GM19455 (cell line): ENCODE measurements around the gene UNC45A.

Experiments used
- ATAC-seq: cut with Tn5 transposase; IDR thresholded peaks from one replicate; pipeline ENCODE4 v1.9.1; 2021; ENCODE audit not compliant: unreplicated experiment

Gene UNC45A

DNA sequence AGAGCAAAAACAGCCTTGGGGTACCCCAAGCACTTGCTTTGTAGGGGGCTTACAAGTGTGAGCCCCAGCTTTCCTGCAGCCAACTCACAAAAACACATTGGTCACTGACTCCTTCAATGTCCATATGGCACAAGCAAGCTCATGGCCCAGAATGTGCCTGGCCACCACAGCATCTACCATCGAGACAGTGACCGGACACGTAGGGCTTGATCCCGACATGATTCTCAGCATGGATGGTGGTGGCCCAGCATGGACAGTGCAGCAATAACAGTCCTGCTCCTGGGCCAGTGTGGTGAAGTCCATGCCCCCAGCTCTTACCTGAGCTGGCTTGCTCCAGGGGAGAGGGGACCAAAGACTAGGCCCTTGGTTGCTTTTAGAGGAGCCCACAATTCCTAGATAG, 6.0 kb downstream of the UNC45A start:
- no peak for ATAC-seq

DNA sequence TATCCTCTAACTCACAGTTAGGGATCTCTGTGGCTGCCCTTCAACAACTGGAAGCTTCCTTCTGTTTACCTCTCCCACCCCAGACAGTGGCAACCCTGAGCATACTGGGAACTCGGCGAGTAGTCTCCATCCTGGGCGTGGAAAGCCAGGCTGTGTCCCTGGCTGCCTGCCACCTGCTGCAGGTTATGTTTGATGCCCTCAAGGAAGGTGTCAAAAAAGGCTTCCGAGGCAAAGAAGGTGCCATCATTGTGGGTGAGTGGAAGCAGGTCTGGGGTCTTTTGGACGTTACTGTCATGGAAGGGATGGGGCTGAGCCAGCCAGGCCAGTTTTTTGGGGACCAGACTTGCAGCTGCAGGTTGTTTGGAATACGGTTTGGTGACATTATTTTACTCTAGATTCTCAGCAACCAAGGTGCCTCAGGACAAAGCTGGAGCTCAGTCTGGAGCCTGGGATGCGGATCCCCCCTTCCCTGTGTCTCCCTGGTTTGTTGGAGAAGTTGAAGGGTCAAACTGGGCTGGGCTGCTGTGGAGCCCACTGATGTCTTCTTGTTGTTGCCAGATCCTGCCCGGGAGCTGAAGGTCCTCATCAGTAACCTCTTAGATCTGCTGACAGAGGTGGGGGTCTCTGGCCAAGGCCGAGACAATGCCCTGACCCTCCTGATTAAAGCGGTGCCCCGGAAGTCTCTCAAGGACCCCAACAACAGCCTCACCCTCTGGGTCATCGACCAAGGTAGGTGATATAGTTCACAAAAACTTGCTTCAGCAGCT, 7.5 kb downstream of the UNC45A start:
- no peak for ATAC-seq

DNA sequence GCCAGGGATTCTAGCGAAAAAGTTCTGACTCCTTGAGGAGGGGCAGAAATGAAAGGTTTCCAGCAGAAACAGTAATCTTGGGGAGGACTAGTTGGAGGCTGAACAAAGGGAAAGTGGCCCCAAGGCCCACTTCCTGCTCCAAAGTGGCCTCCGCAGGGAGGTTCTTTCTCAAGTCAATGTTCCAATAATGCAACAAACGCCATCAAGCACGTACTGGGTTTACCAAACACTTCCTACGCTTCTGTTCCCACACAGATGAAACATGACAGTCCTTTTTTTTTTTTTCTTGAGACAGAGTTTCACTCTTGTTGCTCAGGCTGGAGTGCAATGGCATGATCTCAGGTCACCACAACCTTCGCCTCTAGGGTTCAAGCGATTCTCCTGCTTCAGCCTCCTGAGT, 10.0 kb downstream of the UNC45A start:
- ATAC-seq: no peak

DNA sequence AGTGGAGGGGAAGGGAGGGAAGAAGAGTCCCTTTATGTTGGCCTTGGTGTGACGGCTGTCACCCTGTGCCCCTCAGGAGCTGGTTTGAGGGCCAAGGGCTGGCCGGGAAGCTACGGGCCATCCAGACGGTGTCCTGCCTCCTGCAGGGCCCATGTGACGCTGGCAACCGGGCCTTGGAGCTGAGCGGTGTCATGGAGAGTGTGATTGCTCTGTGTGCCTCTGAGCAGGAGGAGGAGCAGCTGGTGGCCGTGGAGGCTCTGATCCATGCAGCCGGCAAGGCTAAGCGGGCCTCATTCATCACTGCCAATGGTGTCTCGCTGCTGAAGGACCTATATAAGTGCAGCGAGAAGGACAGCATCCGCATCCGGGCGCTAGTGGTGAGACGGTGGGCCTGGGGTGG, 11.5 kb downstream of the UNC45A start:
- ATAC-seq: no peak

DNA sequence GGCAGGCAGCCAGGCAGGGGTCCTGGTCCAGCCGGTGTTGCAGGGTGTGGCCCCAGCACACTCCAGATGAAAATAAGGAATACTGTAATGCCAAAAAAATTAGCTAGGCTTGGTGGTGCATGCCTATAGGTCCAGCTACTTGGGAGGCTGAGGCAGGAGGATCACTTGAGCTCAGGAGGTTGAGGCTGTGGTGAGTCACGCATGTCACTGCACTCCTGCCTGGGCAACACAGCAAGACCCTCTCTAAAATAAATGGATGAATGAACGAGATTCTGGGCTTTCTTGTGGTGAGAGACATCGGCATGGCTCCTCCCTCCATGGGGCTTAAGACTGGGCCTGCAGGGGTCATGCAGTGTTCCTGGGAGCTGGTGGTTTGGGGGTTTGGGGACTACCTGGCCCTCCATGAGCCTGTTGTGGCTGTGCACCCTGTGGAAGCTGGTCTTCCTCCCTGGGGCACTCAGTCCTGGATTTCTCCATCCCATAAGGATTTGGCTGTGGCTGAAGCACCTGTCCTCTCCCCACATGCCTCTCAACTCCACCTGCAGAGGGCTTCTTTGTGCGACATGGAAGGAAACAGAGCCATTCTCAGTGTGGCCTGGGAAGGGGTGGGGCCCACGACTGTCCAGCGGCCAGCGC, 12.0 kb downstream of the UNC45A start:
- no peak for ATAC-seq

DNA sequence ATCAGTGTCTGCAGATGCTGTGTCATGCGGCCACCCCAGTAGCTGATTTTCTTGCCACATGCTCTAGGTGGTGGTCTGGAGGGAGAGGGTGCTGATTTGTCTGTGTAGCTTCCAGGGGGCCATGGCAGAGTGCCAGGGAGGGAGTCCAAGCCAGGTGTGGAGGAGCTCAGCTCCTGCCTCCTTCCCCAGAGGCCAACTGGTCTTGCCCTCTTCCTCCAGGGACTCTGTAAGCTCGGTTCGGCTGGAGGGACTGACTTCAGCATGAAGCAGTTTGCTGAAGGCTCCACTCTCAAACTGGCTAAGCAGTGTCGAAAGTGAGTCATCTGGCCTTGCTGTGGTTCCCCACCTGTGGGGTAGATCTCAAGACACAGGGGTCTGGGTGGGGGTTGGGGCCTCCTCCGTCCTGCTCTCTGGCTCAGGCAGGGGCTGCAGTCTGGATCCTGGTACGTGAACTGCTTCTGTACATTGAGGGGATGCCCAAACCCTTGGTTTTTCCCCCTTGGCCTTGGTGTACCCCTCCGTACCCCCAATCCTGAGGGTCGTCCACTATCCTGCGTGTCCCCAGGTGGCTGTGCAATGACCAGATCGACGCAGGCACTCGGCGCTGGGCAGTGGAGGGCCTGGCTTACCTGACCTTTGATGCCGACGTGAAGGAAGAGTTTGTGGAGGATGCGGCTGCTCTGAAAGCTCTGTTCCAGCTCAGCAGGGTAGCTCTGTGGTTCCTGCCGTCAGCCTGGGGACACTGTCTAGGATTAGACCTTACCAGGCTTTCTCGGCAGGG, 12.7 kb downstream of the UNC45A start:
- ATAC-seq: no peak

DNA sequence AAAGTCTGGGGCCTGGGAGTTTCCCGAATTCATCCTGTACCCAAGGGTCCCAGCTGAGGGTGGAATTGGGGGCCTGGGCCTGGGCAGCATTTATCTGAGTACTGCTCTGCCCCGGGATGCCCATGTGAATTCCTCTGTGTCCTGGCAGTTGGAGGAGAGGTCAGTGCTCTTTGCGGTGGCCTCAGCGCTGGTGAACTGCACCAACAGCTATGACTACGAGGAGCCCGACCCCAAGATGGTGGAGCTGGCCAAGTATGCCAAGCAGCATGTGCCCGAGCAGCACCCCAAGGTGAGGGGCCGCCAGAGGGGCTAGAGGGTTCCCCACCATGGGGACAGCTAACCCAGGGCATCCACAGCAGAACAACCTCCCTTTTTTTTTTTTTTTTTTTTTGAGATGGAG, 13.4 kb downstream of the UNC45A start:
- ATAC-seq: no peak

DNA sequence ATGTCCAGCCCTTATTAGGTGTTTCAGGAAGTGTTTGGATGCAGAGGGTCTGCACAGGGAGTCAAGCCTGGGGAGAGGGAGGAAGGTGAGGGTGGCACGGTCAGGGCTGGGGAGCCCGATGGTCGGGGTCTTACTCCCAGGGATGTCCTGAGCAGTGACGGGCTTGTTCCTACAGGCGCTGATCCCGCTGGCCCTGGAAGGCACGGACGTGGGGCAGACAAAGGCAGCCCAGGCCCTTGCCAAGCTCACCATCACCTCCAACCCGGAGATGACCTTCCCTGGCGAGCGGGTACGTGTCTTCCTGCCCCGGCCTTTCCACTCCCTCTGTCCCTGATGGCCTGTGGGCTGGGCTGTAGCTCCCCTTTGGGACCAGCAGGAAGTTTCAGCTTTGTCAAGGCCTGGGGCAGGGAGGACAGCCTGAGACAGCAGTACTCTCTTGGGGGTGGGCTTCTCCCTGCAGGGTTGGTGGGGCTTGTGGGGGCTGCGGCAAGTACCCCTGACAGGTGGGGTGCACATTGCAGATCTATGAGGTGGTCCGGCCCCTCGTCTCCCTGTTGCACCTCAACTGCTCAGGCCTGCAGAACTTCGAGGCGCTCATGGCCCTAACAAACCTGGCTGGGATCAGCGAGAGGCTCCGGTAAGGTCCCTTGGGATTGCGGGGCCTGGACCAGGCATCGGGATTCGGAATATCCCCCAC, 15.0 kb downstream of the UNC45A start:
- ATAC-seq: no peak

DNA sequence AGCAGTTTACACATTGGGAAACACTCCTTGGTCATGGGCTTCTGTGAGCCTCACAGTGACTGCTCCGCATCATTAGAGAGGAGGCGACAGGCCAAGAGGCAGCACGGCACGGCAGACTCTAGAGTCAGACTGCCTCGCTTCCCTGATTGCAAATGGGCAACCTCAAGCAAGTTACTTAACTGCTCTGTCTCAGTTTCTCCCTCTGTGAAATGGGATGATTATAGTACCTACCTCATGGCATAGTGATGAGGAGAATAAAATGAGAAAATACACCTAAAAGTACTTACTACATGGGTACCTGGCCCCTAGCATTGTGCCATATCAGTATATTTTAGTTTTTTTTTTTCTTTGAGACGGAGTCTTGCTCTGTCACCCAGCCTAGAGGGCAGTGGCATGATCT, 15.6 kb downstream of the UNC45A start:
- ATAC-seq: no peak

DNA sequence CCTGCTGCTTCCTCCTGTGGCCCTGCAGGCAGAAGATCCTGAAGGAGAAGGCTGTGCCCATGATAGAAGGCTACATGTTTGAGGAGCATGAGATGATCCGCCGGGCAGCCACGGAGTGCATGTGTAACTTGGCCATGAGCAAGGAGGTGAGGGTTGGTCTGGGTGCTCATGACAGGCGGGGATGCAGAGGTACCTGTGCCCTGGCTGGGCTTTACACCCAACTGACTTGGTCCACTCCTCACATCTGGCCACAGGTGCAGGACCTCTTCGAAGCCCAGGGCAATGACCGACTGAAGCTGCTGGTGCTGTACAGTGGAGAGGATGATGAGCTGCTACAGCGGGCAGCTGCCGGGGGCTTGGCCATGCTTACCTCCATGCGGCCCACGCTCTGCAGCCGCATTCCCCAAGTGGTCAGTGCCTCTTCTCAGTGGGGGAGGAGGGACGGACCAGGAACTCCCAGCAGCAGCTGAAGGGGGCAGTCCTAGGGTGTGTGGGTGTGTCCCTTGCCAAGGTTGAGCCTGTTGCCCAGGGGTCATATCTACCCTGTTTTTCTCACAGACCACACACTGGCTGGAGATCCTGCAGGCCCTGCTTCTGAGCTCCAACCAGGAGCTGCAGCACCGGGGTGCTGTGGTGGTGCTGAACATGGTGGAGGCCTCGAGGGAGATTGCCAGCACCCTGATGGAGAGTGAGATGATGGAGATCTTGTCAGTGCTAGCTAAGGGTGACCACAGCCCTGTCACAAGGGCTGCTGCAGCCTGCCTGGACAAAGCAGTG, 18.0 kb downstream of the UNC45A start:
- no peak for ATAC-seq

DNA sequence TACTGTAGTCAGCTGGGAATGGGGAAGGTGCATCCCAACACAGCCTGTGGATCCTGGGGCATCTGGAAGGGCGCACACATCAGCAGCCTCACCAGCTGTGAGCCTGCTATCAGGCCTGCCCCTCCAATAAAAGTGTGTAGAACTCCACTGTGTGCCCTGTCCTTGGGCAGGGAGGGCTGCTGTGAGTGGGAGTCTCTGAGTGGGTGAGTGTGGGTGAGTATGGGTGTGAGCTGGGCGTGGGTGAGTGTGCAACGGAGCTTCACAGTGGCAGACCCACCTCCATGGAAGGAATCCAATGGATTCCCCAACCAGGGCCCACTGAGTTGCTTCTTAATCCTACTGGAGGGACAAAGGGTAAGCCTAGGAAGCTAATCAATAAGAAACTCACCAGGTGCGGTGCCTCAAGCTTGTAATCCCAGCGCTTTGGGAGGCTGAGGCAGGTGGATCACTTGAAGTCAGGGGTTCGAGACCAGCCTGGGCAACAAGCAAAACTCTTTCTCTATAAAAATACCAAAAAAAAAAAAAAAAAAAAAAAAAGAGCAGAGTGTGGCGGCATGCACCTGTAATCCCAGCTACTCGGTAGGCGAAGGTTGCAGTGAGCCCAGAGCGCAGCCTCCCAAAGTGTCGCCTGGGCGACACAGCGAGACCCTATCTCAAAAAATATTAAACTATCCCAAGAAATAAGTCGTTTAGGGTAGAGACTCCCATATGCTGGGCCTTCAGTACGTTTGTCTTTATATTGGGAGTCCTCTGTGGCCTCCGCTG, 19.0 kb downstream of the UNC45A start:
- ATAC-seq: no peak

DNA sequence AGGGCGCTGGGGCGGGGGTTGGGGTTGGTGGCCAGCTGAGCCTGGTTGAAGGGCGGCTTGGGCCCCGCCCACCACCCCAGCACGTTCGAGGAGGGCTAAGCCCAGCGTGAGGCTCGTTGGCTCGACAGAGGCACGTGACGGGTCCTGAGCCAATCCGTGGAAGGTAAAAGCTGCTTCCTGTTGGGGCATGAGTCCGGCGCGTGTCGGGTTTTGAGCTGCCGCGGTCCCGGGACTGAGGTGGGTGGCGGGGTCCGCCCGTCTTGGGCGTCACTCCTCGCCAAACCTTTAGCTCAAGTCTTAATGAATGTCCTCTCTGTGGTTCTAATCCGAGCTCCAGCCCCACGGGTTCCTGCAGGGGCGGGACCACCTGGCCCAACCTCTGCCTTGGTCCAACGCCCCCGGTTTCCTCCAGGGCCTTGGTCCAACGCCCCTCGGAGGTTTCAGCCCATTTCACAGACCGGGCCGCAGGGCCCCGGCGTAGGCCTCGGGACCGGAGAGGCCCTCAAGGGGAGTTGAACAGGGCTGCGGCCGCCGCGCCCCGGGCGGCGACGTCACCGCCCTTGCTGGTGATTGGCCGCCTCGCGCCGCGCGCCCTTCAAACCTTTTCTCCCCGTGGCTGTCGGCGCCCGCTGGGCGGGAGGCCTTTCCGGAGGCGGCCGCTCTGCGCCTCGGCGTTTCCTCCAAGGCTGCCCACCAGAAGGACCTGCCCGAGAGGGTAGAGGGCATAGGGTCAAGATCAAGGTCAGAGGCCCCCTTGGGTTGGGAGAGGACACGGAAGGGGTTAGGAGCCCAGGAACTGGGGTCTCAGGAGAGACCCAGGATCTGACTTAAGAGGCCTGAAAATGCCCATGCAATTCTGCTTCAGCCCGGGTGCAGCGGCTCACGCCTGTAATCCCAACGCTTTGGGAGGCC, 19.9 kb downstream of the UNC45A start, which contains the start of gene RCCD1:
RCCD1 (plus strand) TSS at position 173 of the 912 bp plus-strand sequence. CDS start 1,851 bp downstream, outside the sequence.
- peak; percentile 91 for ATAC-seq

DNA sequence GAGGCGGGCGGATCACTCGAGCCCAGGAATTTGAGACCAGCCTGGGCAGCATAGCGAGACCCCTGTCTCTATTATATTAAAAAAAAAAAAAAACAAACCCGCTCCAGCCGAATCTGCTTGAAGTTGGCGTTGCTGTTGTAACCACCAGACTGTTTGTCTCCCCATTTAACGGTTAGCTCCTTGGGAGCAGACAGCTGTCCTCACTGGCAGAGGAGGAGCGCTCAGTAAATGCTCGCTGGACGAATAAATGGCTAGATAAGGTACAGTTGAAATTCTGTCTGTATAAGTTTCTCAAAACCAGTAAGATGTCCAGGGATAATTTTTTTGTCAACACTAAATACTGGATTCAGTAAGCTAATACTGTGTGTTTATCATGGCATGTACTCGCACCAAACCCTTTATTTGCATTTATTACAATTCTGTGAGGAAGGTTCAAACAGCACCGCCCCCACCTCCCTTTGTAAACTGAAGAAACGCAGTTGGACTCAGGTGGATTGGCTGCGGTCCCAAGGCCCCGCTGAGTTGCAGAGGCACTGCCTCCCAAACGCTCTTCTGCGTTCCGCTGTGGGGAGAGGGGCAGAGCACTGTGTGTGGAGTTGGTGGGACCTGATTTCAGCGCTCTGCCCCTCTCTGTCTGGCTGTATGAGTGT, 20.7 kb downstream of the UNC45A start:
- ATAC-seq: no peak

DNA sequence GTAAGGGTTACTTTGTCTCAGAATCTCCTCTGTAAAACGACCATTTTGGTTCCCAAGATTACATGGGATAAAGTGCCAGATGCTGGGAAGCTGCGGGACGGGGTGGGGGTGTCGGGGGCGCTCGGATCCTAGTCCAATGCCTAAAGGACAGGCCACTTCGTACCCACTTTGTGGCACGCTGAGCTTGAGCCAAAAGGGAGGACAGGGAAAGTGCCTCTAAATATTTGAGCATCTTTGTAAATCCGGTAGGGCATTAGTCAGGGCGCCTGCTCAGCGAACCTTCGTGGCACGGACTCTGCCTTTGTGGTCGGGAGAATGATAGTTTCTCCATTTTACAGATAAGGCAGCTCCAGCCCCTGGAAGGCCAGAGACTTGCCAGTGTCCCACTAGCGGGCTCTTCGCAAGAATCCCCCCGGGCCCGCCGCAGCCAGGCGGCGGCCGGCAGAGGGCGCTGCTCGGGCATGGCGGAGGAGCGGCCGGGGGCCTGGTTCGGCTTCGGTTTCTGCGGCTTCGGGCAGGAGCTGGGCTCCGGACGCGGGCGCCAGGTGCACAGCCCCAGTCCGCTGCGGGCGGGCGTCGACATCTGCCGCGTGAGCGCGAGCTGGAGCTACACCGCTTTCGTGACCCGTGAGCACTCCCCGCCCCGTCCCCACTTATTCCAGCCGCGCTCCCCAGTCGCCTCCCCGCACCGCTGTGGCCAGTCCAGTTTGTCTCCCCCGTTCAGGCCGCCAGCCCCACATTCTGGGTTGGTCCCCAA, 21.4 kb downstream of the UNC45A start:
- ATAC-seq: no peak

DNA sequence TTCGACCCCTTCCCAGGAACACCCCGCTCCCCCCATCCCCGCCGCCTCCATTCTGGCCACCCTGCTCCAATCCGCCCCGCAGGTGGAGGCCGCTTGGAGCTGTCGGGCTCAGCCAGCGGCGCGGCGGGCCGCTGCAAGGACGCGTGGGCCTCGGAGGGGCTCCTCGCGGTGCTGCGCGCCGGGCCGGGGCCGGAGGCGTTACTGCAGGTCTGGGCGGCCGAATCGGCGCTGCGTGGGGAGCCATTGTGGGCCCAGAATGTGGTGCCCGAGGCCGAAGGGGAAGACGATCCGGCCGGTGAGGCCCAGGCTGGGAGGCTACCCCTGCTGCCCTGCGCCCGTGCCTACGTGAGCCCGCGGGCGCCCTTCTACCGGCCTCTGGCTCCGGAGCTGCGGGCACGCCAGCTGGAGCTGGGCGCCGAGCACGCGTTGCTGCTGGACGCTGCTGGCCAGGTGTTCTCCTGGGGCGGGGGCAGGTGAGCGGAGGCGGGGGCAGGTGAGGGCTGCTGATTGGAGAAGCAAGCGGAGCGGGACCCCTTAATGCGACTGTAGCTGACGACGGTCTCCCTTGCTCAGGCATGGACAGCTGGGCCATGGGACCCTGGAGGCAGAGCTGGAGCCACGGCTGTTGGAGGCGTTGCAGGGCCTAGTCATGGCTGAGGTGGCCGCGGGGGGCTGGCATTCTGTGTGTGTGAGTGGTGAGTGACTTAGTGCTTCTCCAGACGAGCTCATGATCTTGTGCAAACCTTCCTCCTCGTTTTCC, 22.1 kb downstream of the UNC45A start:
- no peak for ATAC-seq

DNA sequence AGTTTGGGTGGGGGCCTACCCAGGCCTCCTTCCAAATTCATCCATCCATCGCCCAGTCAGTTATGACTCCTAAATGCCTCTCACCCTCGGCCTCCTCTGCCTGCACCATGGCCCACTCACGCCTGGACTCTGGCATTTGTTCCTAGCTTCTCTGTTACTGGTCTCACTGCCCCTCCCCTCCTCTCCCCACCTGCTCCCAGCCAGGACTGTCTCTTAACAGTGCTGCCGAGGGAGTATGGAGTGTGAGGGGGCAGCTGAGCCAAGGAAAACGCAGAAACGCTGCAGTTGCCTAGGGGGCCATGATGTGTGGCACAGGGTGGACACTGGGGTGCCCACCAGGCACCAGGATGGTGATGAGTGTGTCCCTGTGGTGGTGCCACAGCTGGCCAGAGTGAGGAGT, 22.7 kb downstream of the UNC45A start:
- no peak for ATAC-seq
